Sigmoid colon (tissue), 4 donors: ENCODE measurements around the gene RBFOX1.

Experiments
- POLR2A ChIP-seq, 2 donors: fragments of 450-650 bp; IDR thresholded peaks; one replicate each; pipeline ENCODE4 v1.6.1; 2016; ENCODE audit warnings: antibody characterized with exemption in 2 of 2, mild to moderate bottlenecking in 2 of 2, moderate library complexity in 2 of 2
- POLR2AphosphoS5 ChIP-seq, 4 donors: sonication (generic); formaldehyde crosslinking; IDR thresholded peaks; one replicate each; pipeline ENCODE4 v1.6.1; 2017; ENCODE audit warnings: antibody characterized with exemption in 4 of 4
- TF ChIP-seq, protein P1 (sequence below), 4 experiments: fragments of 450-650 bp in 3 of 4; fragments of 200-600 bp in 1 of 4; IDR thresholded peaks; one replicate each; pipeline ENCODE4 v1.5.1; 2016 to 2019; ENCODE audit warnings: antibody characterized with exemption in 4 of 4, mild to moderate bottlenecking in 3 of 4, moderate library complexity in 2 of 4

DNA sequence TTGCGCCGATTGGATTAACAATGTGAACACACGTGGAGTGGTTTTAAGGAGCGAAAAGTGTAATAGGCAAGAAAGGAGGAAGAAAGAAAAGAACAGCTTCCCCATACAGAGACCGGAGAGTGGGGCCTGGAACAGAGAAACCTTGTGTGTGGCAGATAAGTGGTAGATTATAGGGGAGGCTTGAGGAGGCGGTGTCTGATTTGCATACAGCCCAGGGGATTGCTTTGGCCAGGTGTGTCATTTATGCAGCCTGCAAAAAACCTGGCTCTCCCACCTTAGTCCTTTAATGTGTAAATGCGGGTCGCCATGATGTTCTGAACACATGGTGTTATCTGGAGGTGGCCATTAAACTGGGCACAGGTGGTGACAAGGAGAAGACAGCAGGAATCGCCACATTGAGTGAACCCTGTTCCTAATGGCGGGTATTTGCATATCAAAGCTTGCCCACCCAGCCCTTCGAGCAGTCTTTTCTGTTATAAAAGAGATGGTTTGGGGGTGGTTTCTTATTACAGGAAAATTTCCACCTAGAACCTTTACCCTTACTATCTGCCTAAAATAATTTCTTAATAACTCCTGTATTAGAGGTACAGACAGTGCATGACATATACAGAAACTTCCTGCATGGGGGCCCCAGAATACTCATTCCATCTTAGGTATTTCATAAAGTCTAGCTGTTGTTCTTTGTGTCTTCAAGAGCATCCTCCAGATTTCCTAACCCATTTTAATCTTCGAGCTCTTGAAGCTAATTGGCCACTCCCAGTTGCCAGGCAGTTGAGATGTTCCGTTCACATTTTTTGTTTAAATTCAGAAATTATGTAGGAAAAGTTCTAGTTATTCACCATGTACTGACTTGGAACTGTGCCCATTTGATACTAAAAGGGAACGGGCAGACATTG, 292.5 kb downstream of the RBFOX1 start:
- TF ChIP-seq, protein P1, sequence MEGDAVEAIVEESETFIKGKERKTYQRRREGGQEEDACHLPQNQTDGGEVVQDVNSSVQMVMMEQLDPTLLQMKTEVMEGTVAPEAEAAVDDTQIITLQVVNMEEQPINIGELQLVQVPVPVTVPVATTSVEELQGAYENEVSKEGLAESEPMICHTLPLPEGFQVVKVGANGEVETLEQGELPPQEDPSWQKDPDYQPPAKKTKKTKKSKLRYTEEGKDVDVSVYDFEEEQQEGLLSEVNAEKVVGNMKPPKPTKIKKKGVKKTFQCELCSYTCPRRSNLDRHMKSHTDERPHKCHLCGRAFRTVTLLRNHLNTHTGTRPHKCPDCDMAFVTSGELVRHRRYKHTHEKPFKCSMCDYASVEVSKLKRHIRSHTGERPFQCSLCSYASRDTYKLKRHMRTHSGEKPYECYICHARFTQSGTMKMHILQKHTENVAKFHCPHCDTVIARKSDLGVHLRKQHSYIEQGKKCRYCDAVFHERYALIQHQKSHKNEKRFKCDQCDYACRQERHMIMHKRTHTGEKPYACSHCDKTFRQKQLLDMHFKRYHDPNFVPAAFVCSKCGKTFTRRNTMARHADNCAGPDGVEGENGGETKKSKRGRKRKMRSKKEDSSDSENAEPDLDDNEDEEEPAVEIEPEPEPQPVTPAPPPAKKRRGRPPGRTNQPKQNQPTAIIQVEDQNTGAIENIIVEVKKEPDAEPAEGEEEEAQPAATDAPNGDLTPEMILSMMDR (IDR thresholded peaks at IDR 0.05): no peak
- TF ChIP-seq POLR2A (IDR thresholded peaks at IDR 0.05) (no peak), POLR2AphosphoS5 (IDR thresholded peaks at IDR 0.05) (no peak)
